ENCODE measurements around the gene OR10D3. TPM values are rescaled to one million over a fixed set of nuclear protein-coding genes. Genes with fewer than 3 reads are reported as not detected.

OR10D3 gene
- total and polyA plus RNA-seq, 2 of the 13 experiments (the other 11 are each of a cell fraction or from before 2014, with no cell fraction given), result not detected

DNA sequence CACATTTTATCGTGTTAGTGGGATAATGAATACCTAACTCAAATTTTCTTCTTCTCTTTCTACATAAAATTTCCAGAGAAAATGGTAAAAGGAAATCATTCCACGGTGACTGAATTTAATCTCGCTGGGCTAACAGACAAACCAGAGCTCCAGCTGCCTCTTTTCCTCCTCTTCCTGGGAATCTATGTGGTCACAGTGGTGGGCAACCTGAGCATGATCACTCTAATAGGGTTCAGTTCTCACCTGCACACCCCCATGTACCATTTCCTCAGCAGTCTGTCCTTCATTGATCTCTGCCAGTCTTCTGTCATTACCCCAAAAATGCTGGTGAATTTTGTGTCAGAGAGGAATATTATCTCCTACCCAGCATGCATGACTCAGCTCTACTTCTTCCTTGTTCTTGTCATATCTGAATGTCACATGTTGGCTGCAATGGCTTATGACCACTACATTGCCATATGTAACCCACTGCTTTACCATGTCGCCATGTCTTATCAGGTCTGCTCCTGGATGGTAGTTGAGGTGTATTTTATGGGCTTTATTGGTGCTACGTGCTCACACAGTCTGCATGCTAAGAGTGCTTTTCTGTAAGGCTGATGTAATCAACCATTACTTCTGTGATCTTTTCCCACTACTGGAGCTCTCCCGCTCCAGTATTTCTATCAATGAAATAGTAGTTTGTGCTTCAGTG is 24.1 kb downstream of the OR10D3 start:
- DNase-seq (ENCODE audit: low spot score) (no peak), ATAC-seq (no peak), FAIRE-seq (no peak)
- no peaks in the 10 kb centered on the region for H3K4me1 ChIP-seq (ENCODE audit: insufficient read depth, low read length)
- H3K36me3 ChIP-seq (replicated peaks in 1 of 2; ENCODE audit: control insufficient read depth in 1 of 2, insufficient read depth in 2 of 2, low read length in 2 of 2), result no peaks in the 10 kb centered on the region
- H4K20me1 ChIP-seq (ENCODE audit: insufficient read depth, low read length), result no peaks in the 10 kb centered on the region
- in situ Hi-C loops (cut with HindIII; ENCODE audit: extremely low pct_ligation_motif_present, low pct_unique_long_range_greater_than_20kb), result no loop called here
- WGBS (ENCODE audit: low lambda C conversion rate), result 2% methylated on average over 6 of the region's 6 CpGs
- H3K79me2 ChIP-seq (ENCODE audit: insufficient read depth, low read length), result no peaks in the 10 kb centered on the region
- BruUV-seq (replicated peaks), result no TSS peak
- POLR2A ChIA-PET, result no interaction called here
- no peaks in the 10 kb centered on the region for H3K9me3 ChIP-seq (ENCODE audit: low read length)
- H3K27ac ChIP-seq (ENCODE audit: extremely low read length, insufficient read depth, low read length), result no peak overlapping the region
- no peak overlapping the region for H3K4me3 ChIP-seq (replicated peaks in 1 of 3; ENCODE audit: insufficient read depth in 1 of 3, low read depth in 2 of 3, low read length in 3 of 3)
- TF ChIP-seq ZNF232 (CRISPR knock-in tag; IDR thresholded peaks at IDR 0.05; ENCODE audit: borderline replicate concordance), result no peak
- CTCF ChIA-PET (ENCODE audit: low intra/inter-chr PET ratio, low total read pairs), result no interaction called here
- intact Hi-C loops (cut with micrococcal nuclease; ENCODE audit: unreplicated experiment), result no loop called here
- peaks cover 0 to 4% of the 10 kb centered on the region in 2 experiments; a peak in 1 of 5 replicates for H3K27me3 ChIP-seq (ENCODE audit: control insufficient read depth in 1 of 2, insufficient read depth in 2 of 2, low read length in 2 of 2)
- H3K9ac ChIP-seq (ENCODE audit: insufficient read depth, low read depth, low read length), result no peak overlapping the region
- no peak overlapping the region for H2AFZ ChIP-seq (ENCODE audit: low read length)
- H3K4me2 ChIP-seq (ENCODE audit: low read depth, low read length), result no peak overlapping the region

- POLR2A ChIA-PET, result no interaction called here
Observed at GRCh38 chr11:124209824-124210357, 26.7 kb downstream of the OR10D3 start.

More at GRCh38 chr11:124209824-124210357, 26.7 kb downstream of the OR10D3 start:
- H3K9me3 ChIP-seq (ENCODE audit: low read length), result no peaks in the 10 kb centered on the region
- FAIRE-seq (no peak), ATAC-seq (no peak), DNase-seq (ENCODE audit: low spot score) (no peak)
- no CpG with 5 or more reads among the region's 6 CpGs for WGBS (ENCODE audit: low lambda C conversion rate)
- no peaks in the 10 kb centered on the region for H4K20me1 ChIP-seq (ENCODE audit: insufficient read depth, low read length)
- CTCF ChIA-PET (ENCODE audit: low intra/inter-chr PET ratio, low total read pairs), result no interaction called here
- H3K4me1 ChIP-seq (ENCODE audit: insufficient read depth, low read length), result no peaks in the 10 kb centered on the region
- H3K4me2 ChIP-seq (ENCODE audit: low read depth, low read length), result no peak overlapping the region
- no peak overlapping the region for H3K4me3 ChIP-seq (replicated peaks in 1 of 3; ENCODE audit: insufficient read depth in 1 of 3, low read depth in 2 of 3, low read length in 3 of 3)
- H3K27ac ChIP-seq (ENCODE audit: extremely low read length, insufficient read depth, low read length), result no peak overlapping the region
- TF ChIP-seq, protein P1, sequence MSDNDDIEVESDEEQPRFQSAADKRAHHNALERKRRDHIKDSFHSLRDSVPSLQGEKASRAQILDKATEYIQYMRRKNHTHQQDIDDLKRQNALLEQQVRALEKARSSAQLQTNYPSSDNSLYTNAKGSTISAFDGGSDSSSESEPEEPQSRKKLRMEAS (IDR thresholded peaks at IDR 0.05), result no peak
- TF ChIP-seq ZNF530 (CRISPR knock-in tag; IDR thresholded peaks at IDR 0.05; ENCODE audit: low read depth) (no peak), UBTF (CRISPR knock-in tag; IDR thresholded peaks at IDR 0.05) (no peak), HBP1 (CRISPR knock-in tag; IDR thresholded peaks at IDR 0.05; ENCODE audit: low read depth) (no peak), GLI4 (CRISPR knock-in tag; IDR thresholded peaks at IDR 0.05; ENCODE audit: borderline replicate concordance) (no peak), HDAC1 (CRISPR knock-in tag; IDR thresholded peaks at IDR 0.05) (no peak), PHF8 (CRISPR knock-in tag; IDR thresholded peaks at IDR 0.05) (no peak)
- no peaks in the 10 kb centered on the region; a peak in 1 of 5 replicates for H3K27me3 ChIP-seq (ENCODE audit: control insufficient read depth in 1 of 2, insufficient read depth in 2 of 2, low read length in 2 of 2)
- no peaks in the 10 kb centered on the region for H3K79me2 ChIP-seq (ENCODE audit: insufficient read depth, low read length)
- intact Hi-C loops (cut with micrococcal nuclease; ENCODE audit: unreplicated experiment), result no loop called here
- H3K36me3 ChIP-seq (replicated peaks in 1 of 2; ENCODE audit: control insufficient read depth in 1 of 2, insufficient read depth in 2 of 2, low read length in 2 of 2), result no peaks in the 10 kb centered on the region
- no peak overlapping the region for H2AFZ ChIP-seq (ENCODE audit: low read length)
- no TSS peak for BruUV-seq (replicated peaks)
- in situ Hi-C loops (cut with HindIII; ENCODE audit: extremely low pct_ligation_motif_present, low pct_unique_long_range_greater_than_20kb), result no loop called here
- no peak overlapping the region for H3K9ac ChIP-seq (ENCODE audit: insufficient read depth, low read depth, low read length)

Data from HepG2 (cell line).